HG03135 (cell line): Measurements from ENCODE around the gene GUCA1A.
"Not testable (repeated sequence)": the region's sequence is repeated elsewhere in the genome, so short reads cannot be mapped to it uniquely, and the experiment has no call there.

Experiments used
- ATAC-seq: cut with Tn5 transposase; IDR thresholded peaks from one replicate; pipeline ENCODE4 v1.9.1; 2021; ENCODE audit warnings: mild to moderate bottlenecking, moderate library complexity; ENCODE audit not compliant: unreplicated experiment

GUCA1A gene

DNA sequence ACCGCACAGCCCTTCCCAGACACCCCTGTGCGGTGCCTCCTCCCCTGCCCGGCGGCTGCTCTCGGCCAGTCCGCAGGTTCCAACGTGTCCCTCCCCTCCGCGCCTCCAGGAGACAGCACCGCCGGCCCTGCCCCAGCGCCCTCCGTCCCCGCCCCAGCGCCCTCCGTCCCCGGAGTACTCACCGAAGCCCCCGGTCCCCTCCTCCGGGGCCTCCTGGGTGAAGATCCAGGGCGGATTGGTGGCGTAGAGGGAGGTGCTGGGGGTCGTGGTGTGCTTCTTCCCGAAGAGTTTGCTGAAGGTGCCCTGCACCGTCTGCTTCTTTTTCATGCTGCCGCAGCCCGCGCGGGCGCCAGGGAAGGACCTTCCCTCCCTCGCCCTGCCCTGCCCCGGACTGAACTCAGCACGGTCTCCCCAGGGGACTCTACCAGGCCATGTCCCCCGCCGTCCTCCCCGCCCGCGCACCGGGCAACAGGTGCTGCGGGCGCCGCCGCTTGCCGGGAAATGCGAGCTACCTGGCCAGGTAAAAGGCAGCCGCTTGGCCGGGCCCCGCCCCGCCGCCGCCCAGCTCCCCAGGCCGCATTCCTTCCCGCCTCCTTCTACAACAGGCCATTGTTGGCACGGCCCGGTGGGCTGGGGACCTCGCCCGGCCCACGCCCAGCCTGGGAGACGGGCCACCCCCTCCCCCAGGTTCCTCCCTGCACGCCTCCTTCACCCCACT lies 30.9 kb upstream of the GUCA1A start, which contains the start of gene C6orf132:
TSS of gene C6orf132 (minus strand) at position 503 of the 718 bp plus-strand sequence. CDS start at position 327, 176 bp downstream.
- ATAC-seq = no peak

GRCh38 chr6:42147138-42147562 lies 26.0 kb upstream of the GUCA1A start:
- no peak for ATAC-seq

- ATAC-seq = no peak
These were observed 25.1 kb upstream of the GUCA1A start for GRCh38 chr6:42148058-42148457.

- ATAC-seq = no peak
These were observed 22.9 kb upstream of the GUCA1A start for GRCh38 chr6:42150254-42150653.

DNA sequence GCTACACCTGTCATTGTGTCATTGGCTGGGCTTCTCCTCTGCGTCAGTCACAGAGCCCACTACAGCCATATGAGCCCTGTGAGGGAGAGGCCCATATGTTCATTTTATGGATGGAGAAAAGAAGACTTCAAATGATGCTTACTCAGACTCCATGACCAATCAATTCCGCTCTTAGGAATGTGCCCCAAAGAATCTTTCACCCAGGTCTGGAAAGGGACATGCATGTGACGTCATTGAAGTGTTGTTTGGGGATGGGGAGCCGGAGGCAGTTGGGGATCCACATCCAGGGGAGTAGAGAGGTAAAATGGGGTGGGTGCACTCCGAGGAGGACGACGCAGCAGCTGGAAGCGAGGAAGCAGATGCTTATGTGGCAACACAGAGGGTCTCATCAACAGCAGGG lies 21.1 kb upstream of the GUCA1A start:
- no peak for ATAC-seq

DNA sequence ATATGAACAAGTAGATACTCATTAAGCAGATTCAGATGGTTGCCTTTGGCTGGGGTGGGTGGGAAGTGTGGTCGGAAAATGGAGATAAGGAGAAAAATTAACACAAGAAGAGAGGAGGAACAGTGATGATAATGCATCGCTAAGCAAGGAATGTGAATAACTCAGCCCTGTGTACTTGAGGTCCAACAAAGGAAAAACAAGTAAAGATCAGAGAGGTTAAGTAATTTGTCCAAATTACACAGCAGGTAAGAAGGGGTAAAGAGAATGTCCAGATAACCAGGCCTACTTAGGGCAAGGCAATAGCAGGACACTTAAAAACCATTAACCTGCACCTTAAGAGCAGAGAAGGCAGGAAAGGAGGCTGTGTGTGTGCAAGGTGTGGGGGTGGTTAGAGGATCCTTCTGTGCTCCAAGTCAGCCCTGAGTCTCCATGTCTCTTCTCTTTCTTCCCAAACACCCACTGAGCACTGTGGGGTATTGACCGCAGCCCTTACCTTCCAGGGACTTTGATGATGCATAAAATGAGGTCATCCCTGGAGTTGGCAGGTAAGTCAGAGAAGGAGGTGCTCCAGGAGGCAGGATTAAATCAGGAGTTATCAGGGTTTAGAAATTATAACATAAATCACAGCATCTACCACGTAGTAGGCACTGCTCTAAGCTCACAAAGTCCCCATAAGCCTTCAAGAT lies 20.5 kb upstream of the GUCA1A start:
- ATAC-seq = not testable (repeated sequence)

DNA sequence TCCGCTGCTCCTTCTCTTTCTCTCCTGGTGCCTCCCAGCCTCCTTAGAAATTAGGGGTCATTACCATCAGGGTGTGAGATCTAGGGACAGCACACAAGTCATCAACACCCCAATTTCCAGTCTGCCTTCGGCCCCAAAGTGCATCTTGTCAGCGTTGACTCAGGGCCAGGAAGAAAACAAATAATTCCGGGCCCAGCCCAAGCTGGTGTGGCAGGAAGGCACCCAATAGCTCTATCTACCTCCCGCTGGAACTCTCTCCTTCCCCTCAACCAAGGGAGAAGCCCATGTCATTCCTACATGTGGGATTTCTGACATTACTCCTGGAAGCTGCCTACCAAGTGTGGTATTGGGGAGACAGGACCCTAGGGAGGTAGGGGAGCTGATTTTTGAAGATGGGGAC lies 19.2 kb upstream of the GUCA1A start:
- ATAC-seq = no peak

DNA sequence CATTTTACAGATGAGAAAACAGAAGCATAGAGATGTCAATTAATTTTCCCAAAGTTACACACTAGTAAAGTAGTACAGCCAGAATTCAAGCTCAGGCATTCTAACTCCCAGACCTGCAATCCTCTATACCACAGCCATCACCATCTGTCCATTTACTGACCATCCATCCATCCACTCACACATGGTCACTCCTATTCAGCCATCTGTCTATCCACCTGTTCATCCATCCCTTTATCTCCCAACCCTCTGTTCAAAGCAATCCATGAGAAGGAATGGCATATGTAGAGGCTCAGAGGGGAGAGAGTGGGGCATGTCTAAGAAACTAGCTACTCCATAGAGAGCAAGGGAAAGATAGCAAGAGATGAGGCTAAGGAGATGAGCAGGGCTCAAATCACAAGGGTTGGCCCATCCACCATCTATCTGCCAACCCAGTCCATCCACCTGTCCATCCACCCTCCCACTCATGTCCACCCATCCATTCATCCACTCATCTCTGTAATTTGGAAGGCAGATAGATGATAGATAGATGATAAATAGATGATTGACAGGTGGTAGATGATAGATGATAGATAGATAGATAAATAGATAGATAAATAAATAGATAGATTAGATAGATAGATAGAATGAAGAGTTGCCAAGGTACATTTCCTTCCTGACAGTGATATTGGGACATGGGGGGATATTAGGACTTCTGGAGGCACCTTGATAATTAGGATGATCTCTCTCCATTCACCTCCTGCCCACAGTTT lies 18.5 kb upstream of the GUCA1A start:
- no peak for ATAC-seq

DNA sequence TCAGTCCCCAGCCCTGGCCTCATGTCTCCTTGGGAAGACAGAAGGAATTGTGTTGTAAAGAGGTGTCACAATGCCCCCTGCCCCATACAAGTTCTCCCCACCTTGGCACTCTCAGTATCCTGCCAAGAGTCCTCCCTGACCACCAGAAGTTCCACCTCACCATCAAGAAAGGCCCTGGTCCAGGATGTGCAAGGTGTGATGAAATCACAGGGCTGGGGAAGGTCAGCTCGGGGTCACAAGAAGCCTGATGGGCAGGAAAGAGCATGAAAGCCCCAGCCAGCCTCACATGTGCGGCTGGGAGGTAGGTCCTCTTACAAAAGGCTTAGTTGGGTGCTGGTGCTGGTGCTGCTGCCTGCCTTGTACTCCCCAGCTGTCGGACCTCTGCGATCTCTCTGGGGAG lies 17.9 kb upstream of the GUCA1A start:
- ATAC-seq = no peak

DNA sequence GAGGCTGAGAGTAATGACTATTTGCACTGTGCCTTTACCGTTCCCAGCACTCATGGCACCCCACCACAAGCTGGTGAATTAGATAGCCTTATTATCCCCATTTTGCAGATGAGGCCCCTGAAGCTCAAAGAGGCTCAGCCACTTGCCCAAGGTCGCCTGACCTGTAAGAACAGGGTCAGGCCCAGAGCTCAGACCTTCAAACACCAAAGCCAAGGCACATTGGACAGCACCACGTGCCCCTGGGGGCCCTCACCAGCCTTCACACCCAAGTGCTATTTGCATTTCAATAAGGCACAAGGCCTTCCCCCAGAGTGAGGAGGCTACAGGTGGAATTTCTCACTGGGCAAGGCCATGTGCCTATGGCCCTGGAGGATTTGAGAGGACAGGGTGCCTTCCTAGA lies 16.5 kb upstream of the GUCA1A start:
- ATAC-seq = no peak

GRCh38 chr6:42158011-42158410 lies 15.2 kb upstream of the GUCA1A start:
- no peak for ATAC-seq

GRCh38 chr6:42158631-42159030 lies 14.5 kb upstream of the GUCA1A start:
- no peak for ATAC-seq

- no peak for ATAC-seq
These were observed 13.6 kb upstream of the GUCA1A start for GRCh38 chr6:42159431-42160024.

DNA sequence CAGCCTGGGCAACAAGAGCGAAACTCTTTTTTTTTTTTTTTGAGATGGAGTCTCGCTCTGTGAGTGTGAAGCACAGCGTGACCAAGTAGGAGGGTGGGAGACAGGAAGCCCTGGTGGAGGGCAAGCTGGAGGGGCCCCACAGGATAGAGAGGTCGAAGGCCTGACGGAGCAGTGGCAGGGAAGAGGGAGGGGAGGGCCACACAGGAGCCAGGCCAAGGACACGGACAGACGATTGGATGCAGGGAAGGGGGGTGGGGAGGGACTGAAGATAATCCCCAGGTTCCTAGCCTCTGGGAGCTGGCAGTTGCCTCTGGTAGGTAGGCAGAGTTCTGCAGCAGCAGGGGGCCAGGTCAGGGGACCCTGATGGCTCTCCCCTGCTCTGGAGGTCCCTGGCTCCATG lies 10.8 kb upstream of the GUCA1A start:
- ATAC-seq = no peak

DNA sequence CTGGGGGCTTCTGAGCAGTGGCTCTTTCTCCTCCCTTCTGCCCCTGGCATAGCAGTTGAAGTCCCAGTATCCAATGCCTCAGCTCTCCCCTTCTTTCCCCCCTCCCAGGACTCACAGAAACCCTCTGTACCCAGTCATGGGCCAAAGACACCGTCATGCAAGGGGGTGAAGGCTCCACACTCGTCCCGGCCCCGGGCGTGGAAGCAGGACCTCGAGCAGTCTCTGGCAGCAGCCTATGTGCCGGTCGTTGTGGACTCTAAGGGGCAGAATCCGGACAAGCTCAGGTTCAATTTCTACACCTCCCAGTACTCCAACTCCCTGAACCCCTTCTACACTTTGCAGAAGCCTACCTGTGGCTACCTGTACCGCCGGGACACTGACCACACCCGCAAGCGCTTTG lies 10.4 kb upstream of the GUCA1A start:
- ATAC-seq = no peak

DNA sequence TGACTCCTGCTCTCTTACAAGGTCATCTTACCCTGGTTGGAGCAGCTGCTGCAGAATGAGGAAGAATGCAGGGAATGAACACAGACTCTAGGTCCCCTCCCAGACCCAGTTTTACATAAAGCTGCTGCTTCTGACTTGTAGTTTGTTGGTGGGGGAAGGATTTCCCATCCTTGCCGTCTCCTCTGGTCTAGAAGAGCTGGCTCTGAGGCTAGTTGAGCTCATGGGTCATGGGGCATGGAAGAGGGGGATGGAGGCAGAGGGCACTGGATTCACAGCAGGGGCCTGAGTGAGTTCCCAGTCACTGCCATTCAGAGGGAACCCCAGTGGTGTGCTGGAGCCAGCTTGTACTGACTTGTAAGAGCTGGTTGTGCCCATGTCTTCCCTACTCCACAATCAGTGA lies 9.2 kb upstream of the GUCA1A start:
- ATAC-seq = no peak

DNA sequence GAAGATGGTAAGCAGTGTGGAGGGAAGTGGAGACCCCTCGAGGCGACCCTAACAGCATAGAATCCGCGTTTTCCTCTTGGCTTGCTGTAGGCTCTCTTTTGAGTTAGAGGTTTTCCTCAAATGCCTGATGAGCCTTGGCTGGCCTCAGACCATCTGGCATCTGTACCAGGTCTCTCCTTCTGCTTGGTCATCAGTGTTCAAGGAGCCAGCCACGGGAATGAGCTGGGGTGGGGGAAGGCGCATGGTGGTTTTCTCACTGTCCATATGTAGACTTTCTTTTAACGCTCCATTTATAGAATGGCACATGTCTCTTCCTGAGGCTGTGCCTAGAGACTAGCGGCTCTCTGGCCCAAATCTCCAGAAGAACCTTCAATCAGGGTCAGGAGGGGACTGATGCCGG lies 8.1 kb upstream of the GUCA1A start:
- ATAC-seq = no peak

- ATAC-seq = no peak
These were observed 6.6 kb upstream of the GUCA1A start for GRCh38 chr6:42166444-42167141.

DNA sequence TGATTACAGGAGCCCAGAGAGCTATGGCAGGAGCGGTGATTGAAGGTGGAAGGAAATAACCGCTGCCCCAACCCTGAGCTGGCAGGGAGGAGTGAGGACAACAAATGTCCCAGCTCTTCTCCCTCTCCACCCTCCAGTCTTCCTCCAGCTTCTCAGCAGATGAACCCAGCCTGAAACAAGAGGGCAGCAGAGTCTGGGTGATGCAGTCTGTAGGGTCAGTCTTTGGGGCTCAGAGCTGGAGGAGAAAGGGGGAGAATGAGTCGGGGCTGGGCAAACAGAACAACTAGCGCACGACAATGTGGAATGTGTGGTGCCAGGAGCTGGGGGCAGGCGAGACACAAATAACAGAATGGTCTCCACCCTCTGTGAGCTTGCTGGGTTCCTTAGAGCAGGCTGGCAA lies 4.5 kb upstream of the GUCA1A start:
- no peak for ATAC-seq

- ATAC-seq = not testable (repeated sequence)
These were observed 3.4 kb upstream of the GUCA1A start for GRCh38 chr6:42169780-42170179.
